ENCODE measurements around the gene SPATA19.

The SPATA19 gene

DNA sequence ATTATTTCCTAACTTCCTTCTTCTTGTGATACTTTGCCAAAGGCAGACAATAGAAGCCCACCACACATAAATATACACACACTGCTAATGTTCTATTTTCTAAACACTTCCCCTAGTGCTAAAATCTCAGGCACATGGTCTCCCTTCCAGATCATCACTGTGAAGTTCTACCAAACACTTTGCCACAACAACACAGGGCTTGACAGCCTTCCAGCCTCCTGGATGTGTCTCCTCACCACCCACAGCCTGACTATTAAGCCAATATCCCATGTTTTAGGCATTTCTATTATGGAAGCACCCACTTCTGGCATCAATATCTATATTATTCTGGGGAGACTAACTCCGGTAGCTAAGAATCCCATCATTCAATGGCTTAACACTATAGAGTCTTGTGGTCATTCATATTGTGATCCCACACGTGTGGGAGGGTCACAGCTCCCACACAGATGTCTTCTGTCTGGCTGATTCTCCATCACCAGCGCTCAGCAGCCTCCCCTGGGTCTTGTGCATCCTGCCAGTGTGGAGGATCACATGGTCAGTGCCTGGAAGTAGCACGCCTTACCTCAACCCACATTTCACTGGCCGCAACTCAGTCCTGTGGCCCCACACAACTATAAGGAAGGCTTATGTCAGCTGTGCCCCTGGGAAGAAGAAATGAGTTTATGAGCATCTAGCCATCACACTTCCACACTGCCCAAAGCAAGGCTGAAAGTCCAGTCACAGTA, 29.0 kb downstream of the SPATA19 start:
- DNase-seq = no peak

DNA sequence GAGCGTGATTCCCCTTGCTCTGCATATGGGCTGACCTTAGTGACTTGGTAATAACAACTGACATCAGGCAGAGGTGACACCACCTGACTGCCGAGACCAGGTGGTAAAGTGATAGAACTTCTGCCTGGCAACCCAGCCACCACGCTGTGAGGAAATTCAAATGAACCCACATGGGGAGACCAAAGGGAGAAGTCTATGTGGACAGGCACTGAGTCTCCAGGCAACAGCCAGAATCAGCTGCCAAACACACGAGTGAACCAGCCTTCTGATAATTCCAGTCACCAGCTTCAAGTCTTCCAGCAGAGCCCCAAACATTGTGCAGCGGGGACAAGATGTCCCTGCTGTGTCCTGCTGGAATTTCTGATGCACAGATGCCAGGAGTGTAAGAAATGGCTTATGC, 29.7 kb downstream of the SPATA19 start:
- DNase-seq = no peak

DNA sequence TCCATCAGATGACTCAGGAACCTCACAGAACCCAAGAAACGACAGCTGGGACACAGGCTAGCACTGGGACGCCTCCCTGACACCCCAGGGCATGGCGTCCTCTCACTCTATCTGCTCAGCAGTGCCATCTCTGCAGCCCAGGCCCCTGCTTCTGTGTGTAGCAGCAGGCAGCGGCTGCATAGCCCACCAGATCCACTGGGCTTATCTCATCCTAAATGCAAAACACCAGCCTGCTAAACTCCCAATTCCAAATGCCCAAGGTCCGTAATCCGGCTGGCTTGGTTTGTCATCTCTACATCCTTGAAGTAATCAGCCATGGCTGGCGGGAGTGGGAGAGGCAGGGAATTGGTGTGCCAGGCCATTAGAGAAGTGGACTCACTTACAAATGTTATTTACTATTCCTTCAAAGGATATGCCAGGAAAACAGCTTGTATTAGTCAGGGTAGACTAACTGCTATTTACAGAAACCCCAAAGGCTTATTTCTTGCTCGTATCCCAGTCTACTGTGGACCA, 30.7 kb downstream of the SPATA19 start:
- no peak for DNase-seq

DNA sequence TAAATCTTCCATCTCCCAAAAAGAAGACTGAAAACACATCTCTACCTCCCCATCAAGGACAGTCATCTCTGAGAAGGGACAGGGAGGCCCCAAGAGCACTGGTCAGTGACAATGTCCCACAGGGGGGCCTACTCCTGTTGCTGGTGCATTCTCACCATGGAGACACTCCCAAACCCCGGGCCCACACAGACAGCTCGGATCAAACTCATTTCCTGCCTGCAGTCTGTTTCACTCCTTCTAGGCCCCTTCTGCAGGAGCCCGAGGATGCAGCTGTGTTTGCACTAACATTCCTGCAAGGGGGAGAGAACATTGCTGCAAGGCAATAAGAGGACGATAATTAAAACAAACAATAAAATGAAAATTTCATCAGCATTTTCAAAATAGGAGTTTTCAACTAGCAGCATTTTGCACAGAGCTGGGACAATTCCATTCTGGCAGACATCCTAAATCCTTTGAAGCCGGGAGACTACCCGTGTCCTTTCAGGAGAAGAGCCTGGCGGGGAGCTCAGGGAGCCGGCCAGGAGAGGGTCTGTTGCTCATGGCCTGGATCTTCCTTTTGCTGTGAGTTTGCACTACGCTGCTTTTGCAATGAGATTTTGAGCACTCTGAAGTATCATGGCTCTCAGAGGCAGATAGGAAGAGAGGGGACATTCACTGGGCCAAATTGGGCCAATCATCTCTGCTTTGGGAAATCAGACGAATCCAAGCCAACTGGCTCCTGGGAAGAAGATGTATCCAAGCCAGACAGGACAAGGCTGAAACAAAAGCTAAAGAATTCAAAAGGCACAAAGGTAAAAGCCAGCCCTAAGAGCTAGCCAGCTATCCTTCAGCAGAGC, 33.2 kb downstream of the SPATA19 start:
- no peak for DNase-seq

DNA sequence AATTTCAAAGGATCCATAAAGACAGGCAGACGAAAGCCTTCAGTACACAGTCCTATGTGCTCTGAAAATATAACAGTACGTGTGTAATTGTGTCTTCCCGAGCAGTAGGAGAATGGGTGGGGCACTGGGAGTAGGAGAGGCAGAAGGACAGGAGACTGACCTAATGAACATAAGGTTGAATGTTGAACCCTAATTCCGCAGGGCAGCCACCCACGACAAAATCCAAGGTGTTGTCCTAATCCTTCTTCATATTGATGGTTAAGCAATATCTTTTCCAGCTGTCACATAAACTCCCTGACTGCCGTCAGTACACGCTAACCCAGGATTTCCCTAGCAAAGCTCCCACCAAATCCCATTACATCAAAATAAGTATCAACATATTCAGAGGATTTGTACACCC, 34.5 kb downstream of the SPATA19 start:
- no peak for DNase-seq

DNA sequence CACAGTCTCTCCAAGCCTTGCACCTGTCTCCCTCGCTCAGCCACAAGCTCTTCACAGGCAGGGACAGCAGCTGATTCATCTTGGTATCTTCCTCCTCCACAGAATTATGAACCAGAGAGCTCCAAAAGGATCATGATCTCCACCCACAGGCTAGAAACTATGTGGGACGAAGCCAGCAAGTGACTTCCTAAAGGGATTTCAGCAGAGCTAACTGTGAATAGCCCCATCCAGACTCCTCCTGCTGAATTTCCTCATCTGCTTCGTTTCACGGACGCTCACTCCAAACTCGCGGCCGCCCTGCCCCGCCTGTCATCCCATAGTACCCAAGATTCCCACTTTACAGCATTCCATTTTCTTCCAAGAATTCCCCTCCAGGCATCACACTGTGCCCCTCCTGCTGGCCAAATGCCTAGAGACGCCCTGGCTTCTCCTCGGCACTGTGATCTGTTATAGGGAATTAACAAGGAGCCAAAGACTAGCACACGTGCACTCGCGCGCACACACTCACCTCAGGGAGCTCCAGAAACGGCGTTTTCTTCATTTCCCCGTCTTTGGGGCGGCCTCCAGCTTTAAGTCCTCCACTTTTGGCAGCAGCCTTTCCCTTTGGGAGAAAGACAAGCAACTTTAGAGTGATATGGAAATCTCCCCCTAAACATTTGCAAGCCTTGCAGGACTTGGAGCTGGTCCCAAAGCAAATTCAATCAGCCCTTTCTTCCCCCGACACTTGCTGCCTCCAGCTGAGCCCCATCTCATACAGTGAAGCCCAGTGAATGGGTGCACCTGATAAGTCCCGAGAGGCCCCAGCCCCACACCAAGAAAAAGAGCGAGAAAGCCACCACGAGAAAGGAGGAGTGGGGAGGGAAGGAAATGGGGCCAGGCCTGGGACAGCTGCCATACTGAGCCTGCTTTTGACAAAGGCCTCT, 35.5 kb downstream of the SPATA19 start:
- no peak for DNase-seq

DNA sequence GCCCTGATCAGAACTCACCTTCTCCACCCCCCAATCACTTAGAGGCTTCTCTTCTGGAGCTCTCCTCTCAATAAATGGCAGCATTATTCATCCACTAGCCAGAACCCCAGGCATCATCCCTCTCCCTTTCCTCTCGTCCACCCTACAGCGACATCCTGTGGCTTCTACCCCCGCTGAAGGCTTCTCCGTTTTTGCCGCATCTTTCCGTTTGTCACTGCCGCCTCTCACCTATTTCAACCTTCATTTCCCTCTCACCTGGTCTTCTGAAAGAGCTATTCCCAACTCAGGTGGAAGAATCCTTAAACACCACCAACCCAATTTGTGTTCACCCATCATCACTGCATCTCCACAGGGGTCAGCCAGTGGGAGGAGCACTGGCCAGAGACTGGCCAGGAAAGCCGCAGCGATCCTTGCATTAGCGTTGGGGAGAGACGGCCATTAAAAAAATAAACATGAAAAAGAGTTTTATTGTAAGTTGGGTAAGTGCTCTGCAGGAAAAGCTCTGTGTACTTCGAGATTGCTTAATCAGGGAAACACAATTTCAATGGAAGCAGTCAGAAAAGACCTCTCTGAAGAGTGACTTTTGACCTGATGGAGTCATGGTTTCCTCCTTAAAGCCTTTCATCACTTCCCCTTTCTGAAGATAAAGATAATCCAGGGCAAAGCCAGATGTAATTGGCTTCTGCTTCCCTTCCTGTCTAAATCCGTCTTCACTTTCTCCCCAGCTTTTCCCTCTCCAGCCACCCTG, 36.7 kb downstream of the SPATA19 start:
- DNase-seq = no peak

DNA sequence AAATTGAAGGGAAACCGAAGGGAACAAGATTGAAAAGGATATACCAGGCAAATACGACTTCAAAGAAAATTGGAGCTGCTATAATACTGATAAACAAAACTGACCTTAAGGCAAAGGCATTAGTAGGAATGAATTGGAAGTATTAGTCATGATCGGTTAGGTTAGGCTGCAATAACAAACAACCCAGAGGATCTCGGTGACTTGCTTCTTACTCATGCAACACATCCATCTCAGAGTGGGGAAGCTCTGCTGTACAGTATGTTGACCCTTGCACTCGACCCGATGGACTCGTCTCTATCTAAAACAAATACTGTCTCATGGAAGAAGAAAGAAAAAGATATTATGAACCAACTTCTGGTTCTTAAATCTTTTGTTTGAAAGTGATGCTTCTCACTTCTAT, 42.3 kb downstream of the SPATA19 start:
- DNase-seq = no peak

DNA sequence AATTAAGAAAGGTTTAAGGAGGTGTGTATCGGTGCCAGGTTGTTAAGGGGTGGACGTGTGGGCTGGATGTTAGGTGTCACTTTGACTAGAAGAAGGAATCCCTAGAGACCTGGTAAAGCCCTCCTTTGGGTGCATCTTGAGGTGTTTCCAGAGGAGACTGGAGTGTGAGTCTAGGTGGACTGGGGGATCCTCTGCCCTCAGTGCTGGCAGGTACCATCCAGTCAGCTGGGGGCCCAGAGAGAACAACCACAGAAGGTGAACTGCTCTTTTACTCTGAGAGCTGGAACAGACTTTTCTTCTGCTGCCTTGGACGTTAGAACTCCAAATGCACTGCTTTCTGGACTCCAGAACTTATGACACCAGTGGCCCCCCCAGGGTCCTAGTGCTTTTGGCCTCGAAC, 44.0 kb downstream of the SPATA19 start:
- no peak for DNase-seq

DNA sequence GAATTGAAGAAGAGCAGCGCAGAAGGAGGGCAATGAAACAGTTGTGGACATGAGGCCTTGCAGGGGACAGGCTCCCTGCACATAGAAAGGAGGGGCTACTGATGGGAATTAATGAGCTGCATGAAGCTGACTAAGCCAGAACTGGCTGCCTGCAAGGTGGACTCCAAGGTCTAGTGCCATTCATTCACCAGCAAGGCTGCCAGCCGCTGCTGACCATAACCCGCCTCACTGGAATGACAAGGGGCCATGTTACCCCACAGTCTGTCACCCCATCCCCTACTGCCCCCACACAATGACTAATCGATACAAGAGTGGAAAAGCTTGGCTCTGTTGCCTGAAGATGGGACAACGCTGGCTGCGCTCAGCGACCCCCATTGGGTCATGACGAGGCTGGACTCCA, 44.6 kb downstream of the SPATA19 start:
- DNase-seq = no peak

DNA sequence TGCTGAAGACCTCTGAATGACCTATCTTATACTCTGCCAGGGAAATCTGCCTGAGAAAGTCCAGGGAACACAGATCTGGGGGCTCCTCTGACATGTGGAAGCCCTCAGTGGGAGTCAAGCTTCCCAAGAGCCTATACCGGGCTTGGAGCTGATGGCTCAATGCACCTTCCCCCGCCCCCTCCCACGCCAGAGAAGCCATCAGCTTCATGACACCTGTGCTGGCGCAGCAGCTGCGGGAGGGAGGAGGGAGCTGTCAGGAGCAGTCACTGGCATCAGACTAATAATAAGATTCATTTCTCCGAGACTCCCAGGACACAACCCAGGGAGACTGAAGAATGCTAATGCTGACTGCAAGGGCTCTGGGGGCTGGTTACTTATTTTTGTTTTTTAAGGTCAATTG, 47.8 kb downstream of the SPATA19 start:
- DNase-seq = no peak

DNA sequence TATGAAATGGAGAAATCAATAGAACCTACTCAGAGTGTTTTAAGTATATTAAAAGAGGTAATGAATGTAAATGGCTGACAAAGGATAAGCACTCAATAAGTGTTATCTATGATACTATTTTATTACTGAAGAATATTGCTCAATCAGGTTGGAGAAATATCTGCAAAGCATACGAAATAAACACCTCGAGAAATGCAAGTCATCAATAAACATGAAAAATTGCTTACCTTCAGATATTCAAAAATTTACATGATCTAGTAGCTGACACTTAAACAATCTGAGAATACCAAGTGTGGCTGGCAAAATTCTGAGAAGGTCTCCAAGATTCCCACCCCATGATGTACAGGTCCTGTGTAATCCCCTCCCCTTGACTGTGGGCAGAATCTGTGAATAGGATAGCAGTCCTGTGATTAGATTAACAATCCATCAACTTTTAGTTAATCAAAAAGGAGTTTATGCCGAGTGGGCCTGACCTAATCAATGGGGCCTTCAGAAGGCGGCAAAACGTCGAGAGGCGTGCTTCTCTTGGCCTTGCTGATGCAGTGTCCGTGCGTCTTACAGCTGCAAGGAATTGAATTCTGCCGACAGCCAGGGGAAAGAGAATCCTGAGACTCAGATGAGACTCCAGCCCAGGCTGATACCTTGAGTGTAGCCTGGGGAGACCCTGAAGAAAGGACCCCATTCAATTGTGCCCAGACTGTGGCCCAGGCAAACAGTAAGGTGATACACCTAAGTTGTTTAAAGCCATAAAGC, 49.1 kb downstream of the SPATA19 start:
- DNase-seq = no peak

DNA sequence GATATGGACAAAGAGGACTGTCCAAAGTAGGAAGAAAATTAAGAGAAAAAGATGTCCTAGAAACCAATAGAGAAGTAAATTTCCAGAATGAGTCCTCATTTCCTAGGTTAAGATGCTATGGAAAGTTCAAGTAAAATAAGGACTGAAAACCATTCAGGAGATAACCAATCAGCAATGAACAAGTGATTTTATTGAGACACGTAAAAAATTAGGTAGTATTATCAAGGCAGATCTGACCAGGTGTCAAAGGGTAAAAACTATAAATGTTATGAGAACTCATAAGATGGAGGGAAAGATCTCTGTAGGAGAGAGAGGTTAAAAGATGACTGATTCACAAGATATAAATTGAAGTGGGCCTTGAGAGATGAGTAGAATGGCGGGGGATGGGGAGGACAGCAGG, 50.2 kb downstream of the SPATA19 start:
- no peak for DNase-seq

DNA sequence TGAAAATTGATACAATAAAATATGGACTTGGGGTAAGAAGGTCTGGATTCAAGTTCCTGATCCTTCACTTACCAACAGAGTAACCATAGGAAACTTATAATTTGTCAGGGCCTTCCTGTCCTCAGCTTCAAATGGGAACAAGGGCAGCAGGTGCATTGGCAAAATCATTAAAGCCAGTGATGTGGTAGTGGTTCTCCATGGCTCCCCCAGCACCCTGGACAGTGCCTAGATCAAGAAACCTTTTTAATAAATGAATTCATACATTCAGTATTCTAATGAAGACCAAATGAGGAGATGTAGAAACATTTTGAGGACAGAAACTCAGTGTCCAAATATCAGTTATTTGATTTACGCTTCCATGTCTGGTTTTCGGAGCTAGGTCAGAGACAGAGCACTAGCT, 51.1 kb downstream of the SPATA19 start:
- no peak for DNase-seq

DNA sequence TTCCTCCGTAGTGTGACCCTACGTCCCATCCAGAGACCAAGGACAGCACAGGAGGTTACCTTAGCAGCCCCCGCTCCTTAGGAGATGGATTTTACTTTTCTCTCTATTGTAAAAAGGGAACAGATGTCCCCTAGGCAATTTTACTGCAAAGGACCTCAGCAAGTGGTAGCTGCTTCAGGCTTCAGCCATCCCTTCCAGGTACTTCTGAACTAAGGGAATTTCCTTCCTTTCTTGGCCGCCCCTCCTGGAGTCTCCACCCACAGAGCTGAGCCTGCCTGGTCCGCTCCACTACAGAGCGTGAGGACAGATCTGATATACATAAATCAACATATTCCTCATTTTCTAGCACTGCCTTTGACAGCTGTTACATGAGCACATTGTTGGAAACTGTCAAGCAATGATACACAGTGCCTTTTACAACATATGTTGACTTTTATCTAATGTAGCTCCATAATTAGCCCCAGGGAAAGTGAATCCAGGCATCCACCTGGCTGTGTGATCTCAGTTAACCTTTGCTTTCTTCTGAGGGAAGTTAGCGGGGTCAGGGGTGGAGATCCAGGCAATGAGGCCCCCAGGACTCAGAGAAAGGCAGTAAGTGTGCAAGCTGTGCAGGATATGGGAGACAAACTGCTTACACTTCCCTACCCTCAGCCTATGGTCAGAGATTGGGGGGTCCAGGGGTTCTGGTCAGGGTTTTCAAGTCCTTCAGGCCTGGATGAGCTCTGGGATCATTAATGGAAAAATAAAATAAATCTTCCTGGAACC, 51.9 kb downstream of the SPATA19 start:
- no peak for DNase-seq

DNA sequence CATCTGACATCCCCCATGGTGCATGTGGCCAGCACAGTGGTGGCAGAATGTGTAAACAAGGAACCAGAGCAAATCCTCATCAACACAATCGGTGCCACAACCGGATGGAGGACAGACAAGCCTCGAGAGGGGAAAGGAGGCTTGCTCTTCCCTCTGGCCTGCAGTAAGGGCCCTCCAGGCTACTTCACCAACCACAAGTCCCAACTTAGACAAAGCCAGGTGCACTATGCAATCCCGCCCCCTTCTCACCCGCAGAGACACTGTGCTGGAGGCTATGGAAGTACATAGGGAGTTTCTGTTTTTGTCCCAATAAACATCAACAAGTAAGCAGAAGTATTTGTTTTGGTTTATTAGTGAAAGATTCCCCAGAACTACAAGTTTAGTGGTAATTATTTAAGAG, 54.3 kb downstream of the SPATA19 start:
- DNase-seq = no peak
